Left lung (tissue), 10 donors: ENCODE data around the gene ADGRB3. TPM values are rescaled to one million over a fixed set of nuclear protein-coding genes. Genes with fewer than 3 reads are reported as not detected.

Source experiments
- ATAC-seq: fragments of 200-7000 bp; cut with Tn5 transposase; one replicate; pipeline ENCODE4 v1.9.1; 2020; ENCODE audit warnings: moderate library complexity
- DNase-seq, 4 donors: peaks; one replicate each; pipeline ENCODE4 v3.0.0-alpha.2; 2013 to 2020
- H3K27ac ChIP-seq, 2 donors: fragments of 200-600 bp; sonication (generic) in 1 of 2; one replicate each; pipeline versions ENCODE4 v1.5.0 to v1.8.0; 2020 to 2021
- H3K27me3 ChIP-seq, 2 donors: fragments of 200-600 bp; sonication (generic) in 1 of 2; one replicate each; pipeline versions ENCODE4 v1.5.0 to v1.8.0; 2020 to 2021
- H3K36me3 ChIP-seq, 2 donors: fragments of 200-600 bp; sonication (generic) in 1 of 2; one replicate each; pipeline versions ENCODE4 v1.5.0 to v1.8.0; 2020 to 2021
- H3K4me1 ChIP-seq, 2 donors: fragments of 200-600 bp; one replicate each; pipeline ENCODE4 v1.8.0; 2021
- H3K4me3 ChIP-seq, 2 donors: fragments of 200-600 bp; sonication (generic) in 1 of 2; one replicate each; pipeline versions ENCODE4 v1.5.0 to v1.8.0; 2020 to 2021; ENCODE audit warnings: mild to moderate bottlenecking in 1 of 2
- H3K9me3 ChIP-seq, 2 donors: fragments of 200-600 bp; sonication (generic) in 1 of 2; one replicate each; pipeline versions ENCODE4 v1.5.0 to v1.8.0; 2020 to 2021
- intact Hi-C, 2 donors: fragments of 100-400 bp; cut with DNase I; formaldehyde crosslinking; loops; one replicate each; pipeline versions ENCODE4 v1.11.2 to v1.14.2; 2022
- polyA plus RNA-seq, 6 donors: library from polyadenylated mRNA; unstranded; fragments of 120-200 nt; gene quantifications; one replicate each; pipeline ENCODE4 v1.2.1, GENCODE V29; 2013; ENCODE audit not compliant: insufficient read length in 6 of 6
- total RNA-seq, 2 donors: library from RNA; stranded (reverse); fragmentation: NEBNext Ultra II Directional; extraction: Animal tissue kit (Norgen Biotek cat#: 25700); gene quantifications; one replicate each; pipeline ENCODE4 v1.2.1, GENCODE V29; 2021
- TF ChIP-seq, protein P1 (sequence below), 2 donors: fragments of 200-600 bp; sonication (generic) in 1 of 2; IDR thresholded peaks; one replicate each; pipeline versions ENCODE4 v1.5.0 to v1.8.0; 2021; ENCODE audit warnings: antibody characterized with exemption in 2 of 2
- donor health status: DM: no; HTN: yes; CAD: no.
- donor health status: DM: no; HTN: no; CAD: no.

ADGRB3 gene
- total and polyA plus RNA-seq, 8 donors: 2.0 to 22.4 (median 13.7) TPM

DNA sequence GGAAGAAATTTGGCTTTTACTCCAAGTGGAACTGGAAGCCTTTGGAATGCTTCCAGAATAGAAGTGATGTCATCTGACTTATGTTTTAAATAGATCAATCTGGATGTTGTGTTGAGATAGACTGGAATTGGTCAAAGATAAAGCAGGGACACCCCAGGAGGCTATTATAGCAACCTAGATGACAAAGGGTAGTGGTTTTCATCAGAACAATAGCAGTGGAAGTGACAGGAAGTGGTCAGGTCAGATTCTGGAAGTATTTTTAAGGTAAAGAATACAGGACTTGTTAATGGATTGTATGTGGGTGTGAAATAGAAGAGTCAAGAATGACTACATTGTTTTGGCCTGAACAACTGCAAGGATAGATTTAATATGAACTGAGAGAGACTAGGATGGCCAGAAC, 191.4 kb downstream of the ADGRB3 start:
- intact Hi-C loops: no loop called here
- no peaks in the 10 kb centered on the region for H3K27me3 ChIP-seq
- H3K36me3 ChIP-seq: no peaks in the 10 kb centered on the region
- ATAC-seq: no peak
- H3K27ac ChIP-seq: no peak overlapping the region
- TF ChIP-seq, protein P1, sequence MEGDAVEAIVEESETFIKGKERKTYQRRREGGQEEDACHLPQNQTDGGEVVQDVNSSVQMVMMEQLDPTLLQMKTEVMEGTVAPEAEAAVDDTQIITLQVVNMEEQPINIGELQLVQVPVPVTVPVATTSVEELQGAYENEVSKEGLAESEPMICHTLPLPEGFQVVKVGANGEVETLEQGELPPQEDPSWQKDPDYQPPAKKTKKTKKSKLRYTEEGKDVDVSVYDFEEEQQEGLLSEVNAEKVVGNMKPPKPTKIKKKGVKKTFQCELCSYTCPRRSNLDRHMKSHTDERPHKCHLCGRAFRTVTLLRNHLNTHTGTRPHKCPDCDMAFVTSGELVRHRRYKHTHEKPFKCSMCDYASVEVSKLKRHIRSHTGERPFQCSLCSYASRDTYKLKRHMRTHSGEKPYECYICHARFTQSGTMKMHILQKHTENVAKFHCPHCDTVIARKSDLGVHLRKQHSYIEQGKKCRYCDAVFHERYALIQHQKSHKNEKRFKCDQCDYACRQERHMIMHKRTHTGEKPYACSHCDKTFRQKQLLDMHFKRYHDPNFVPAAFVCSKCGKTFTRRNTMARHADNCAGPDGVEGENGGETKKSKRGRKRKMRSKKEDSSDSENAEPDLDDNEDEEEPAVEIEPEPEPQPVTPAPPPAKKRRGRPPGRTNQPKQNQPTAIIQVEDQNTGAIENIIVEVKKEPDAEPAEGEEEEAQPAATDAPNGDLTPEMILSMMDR (IDR thresholded peaks at IDR 0.05): no peak
- no peak for DNase-seq
- no peaks in the 10 kb centered on the region for H3K4me1 ChIP-seq
- H3K9me3 ChIP-seq: no peaks in the 10 kb centered on the region
- no peak overlapping the region for H3K4me3 ChIP-seq

DNA sequence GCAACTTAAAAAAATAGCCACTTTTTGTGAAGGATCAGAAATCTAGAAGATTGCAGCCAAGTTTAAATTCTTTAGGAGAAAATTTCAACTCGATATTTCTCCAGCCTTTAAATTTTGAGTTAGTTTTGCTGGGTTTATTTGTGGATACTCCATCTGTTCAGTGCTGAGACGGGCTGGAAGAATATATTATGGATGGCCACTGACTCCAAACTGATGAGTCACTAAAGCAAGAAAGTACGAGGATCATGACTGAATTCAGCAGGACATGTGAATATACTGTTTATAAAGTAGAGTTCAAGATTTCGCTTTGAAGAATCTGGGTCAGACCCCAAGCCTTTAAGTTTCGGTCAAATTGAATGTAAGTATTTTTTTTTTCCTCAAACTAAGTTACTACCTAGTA, 199.5 kb downstream of the ADGRB3 start:
- no peaks in the 10 kb centered on the region for H3K9me3 ChIP-seq
- intact Hi-C loops: no loop called here
- no peaks in the 10 kb centered on the region for H3K4me1 ChIP-seq
- no peak overlapping the region for H3K27ac ChIP-seq
- ATAC-seq: no peak
- no peaks in the 10 kb centered on the region for H3K36me3 ChIP-seq
- no peaks in the 10 kb centered on the region for H3K27me3 ChIP-seq
- no peak overlapping the region for H3K4me3 ChIP-seq
- TF ChIP-seq, protein P1 (IDR thresholded peaks at IDR 0.05): no peak
- DNase-seq: no peak

DNA sequence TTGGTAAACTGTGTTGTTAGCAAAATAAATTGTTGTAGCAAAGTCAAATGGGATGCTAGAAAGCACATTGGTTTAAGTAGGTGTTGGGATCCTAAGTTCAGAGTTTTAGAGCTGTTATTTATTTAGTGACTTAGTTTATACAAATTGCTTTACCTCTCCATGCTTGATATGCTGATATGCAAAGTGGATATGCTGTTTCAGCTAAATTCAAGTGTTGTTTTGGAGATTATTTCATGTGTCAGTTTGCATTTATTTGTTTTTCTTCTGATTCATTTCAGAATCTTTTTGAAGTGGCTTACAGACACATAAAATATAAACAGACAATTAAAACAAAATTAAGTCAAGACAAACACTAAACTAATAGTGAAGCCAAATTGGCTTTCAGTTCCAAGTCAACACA, 203.5 kb downstream of the ADGRB3 start:
- Histone ChIP-seq H3K4me1 (no peaks in the 10 kb centered on the region), H3K4me3 (no peak overlapping the region), H3K27ac (no peak overlapping the region), H3K9me3 (peaks cover 0 to 7% of the 10 kb centered on the region in 2 donors), H3K27me3 (no peaks in the 10 kb centered on the region), H3K36me3 (no peaks in the 10 kb centered on the region)
- DNase-seq: peak in 1 of 4 donors; percentile 12
- intact Hi-C loops: no loop called here
- TF ChIP-seq, protein P1 (IDR thresholded peaks at IDR 0.05): no peak
- ATAC-seq: no peak

DNA sequence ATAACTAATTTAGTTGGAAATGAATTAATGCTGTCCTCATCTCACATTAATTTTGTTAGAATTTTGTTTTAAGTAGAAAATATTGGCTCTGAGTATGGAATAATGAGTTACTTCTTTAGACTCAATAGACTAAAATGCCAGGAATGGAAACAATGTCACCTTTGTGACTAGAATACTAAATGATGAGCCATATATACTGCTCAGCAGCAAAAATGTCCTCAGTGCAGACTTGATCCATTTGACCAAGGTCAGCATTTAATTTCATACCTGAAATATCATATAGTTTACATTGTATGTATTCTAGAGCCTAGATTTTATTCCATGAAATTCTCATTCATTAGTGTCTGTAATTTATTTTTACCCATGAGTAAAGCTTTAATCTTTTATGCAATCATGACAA, 217.7 kb downstream of the ADGRB3 start:
- no peak for ATAC-seq
- Histone ChIP-seq H3K4me1 (no peaks in the 10 kb centered on the region), H3K4me3 (no peak overlapping the region)

DNA sequence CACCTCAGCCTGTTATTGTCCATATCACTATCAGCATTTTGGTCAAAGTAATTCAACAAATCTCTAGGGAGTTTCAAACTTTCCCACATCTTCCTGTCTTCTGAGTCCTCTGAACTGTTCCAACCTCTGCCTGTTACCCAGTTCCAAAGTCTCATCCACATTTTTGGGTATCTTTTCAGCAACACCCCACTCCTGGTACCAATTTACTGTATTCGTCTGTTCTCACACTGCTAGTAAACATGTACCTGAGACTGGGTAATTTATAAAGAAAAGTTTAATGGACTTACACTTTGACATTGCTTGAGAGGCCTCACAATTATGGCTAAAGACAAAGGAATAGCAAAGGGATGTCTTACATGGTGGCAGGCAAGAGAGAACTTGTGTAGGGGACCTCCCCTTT, 224.2 kb downstream of the ADGRB3 start:
- Histone ChIP-seq H3K27ac (no peak overlapping the region), H3K9me3 (peaks cover 0 to 23% of the 10 kb centered on the region in 2 donors), H3K4me1 (no peaks in the 10 kb centered on the region), H3K27me3 (no peaks in the 10 kb centered on the region), H3K36me3 (no peaks in the 10 kb centered on the region), H3K4me3 (no peak overlapping the region)
- no peak for DNase-seq
- intact Hi-C loops: no loop called here
- TF ChIP-seq, protein P1 (IDR thresholded peaks at IDR 0.05): no peak
- ATAC-seq: no peak

More for the DNA sequence above, 217.7 kb downstream of the ADGRB3 start:
- Histone ChIP-seq H3K27me3 (no peaks in the 10 kb centered on the region), H3K36me3 (no peaks in the 10 kb centered on the region), H3K27ac (no peak overlapping the region), H3K9me3 (no peaks in the 10 kb centered on the region)
- no peak for DNase-seq
- TF ChIP-seq, protein P1 (IDR thresholded peaks at IDR 0.05): no peak
- intact Hi-C loops: no loop called here
